ENCODE measurements around the gene F10.

The F10 gene

DNA sequence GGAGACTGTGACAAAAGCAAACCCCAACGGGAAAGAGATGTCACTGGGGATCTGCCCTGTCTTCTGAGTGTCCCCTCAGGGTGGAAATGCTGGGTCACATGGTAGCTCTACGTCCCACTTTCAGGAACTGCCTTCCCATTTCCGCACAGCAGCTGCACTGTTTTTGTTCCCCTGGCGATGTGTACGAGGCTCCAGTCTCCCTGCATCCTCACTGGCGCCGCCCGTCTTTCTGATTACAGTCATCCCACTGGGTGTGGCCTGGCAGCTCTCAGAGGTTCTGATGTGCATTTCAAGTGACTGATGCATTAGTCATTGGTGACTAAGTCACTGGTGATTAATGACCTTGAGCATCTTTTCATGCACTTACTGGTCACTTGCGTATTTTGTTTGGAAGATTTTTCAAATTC, 64.7 kb downstream of the F10 start:
- H3K36me3 ChIP-seq: peaks cover 31% of the 10 kb centered on the region
- H3K27me3 ChIP-seq: no peaks in the 10 kb centered on the region
- H3K9me3 ChIP-seq: no peaks in the 10 kb centered on the region
- H3K4me1 ChIP-seq (ENCODE audit: control insufficient read depth in 1 of 2, insufficient read depth in 1 of 2, low read depth in 1 of 2, low read length in 1 of 2): no peaks in the 10 kb centered on the region
- H3K27ac ChIP-seq: no peak overlapping the region
- no peak overlapping the region for H3K4me3 ChIP-seq (ENCODE audit: low read depth in 1 of 2, low read length in 1 of 2)
- TF ChIP-seq, protein P1, sequence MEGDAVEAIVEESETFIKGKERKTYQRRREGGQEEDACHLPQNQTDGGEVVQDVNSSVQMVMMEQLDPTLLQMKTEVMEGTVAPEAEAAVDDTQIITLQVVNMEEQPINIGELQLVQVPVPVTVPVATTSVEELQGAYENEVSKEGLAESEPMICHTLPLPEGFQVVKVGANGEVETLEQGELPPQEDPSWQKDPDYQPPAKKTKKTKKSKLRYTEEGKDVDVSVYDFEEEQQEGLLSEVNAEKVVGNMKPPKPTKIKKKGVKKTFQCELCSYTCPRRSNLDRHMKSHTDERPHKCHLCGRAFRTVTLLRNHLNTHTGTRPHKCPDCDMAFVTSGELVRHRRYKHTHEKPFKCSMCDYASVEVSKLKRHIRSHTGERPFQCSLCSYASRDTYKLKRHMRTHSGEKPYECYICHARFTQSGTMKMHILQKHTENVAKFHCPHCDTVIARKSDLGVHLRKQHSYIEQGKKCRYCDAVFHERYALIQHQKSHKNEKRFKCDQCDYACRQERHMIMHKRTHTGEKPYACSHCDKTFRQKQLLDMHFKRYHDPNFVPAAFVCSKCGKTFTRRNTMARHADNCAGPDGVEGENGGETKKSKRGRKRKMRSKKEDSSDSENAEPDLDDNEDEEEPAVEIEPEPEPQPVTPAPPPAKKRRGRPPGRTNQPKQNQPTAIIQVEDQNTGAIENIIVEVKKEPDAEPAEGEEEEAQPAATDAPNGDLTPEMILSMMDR (IDR thresholded peaks at IDR 0.05): no peak

DNA sequence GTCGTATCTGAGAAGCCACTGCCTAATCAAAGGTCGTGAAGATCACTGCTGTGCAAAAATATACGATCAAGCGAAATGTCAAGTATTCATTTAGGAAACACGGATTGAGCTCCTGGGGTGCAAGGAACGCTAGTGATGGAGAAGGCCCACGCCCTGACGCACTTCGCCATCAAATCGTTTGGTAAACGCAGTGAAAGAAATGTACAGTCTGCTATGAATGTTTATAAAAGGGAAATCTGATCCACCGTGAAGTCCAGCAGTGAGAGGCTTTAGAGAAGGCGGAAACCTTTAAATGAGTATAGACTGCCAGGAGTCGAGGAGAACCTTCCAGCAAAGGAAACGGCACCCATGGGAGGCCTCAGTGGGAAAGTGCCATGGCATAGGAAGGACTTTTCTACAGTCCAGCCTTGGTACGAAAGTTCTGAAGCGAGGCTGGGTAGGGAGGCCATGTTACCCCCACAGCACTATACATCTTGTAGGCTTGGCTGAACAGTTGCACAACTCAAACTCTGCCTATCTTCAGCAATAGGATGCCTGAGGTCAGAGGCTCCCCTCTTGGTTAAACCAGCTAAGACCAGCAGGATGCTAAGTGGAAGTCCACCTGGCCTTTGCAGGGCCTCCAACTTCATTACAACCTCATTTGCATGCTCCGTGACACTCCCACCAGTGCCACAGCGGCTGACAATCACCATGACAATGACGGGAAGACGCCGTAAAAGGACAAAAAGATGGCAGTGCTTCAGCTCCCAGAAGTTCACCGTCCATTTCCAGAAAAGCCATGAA, 65.5 kb downstream of the F10 start:
- Histone ChIP-seq H3K27ac (no peak overlapping the region), H3K4me3 (ENCODE audit: low read depth in 1 of 2, low read length in 1 of 2) (no peak overlapping the region), H3K4me1 (ENCODE audit: control insufficient read depth in 1 of 2, insufficient read depth in 1 of 2, low read depth in 1 of 2, low read length in 1 of 2) (no peaks in the 10 kb centered on the region), H3K9me3 (no peaks in the 10 kb centered on the region), H3K27me3 (no peaks in the 10 kb centered on the region), H3K36me3 (peaks cover 28% of the 10 kb centered on the region)
- TF ChIP-seq, protein P1 (IDR thresholded peaks at IDR 0.05): no peak

DNA sequence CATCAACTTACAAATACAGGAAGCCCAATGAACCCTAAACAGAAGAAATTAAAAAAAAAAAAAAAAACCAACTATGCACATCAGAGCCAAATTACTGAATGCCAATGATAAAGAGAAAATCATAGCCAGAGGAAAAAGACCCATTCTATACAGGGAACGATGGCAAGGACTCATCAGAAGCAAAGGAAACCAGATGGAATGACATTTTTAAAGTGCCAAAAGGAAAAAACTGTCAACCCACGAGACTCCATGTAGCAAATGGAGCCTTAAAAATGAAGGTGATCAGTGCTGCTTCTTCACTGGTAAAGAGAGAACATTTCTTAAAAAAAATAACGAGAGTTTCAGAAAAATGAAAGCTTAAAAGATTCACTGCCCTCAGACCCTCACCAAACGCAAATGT, 67.6 kb downstream of the F10 start:
- no peaks in the 10 kb centered on the region for H3K9me3 ChIP-seq
- H3K27ac ChIP-seq: no peak overlapping the region
- no peaks in the 10 kb centered on the region for H3K27me3 ChIP-seq
- TF ChIP-seq, protein P1 (IDR thresholded peaks at IDR 0.05): no peak
- peaks cover 3 to 4% of the 10 kb centered on the region in 2 experiments for H3K4me1 ChIP-seq (ENCODE audit: control insufficient read depth in 1 of 2, insufficient read depth in 1 of 2, low read depth in 1 of 2, low read length in 1 of 2)
- H3K36me3 ChIP-seq: peaks cover 24% of the 10 kb centered on the region
- H3K4me3 ChIP-seq (ENCODE audit: low read depth in 1 of 2, low read length in 1 of 2): no peak overlapping the region

DNA sequence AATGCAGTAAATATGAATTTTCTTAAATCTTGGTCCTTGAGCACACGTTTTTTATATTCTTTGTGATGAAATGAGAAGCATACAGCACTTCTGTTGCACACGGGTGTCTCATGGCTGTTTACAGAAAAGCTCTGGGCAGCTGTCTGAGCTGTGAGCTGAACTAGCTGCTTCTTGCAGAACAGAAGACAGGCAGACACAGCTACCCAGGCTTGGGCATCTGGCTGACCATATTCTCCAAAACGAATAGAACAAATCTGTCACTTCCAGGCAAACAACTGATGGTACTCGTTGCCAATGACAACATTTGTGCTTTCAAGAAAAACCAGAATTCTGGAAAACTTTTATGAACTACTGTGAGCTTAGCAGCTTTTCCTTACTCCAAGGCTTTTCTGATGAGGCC, 69.7 kb downstream of the F10 start:
- Histone ChIP-seq H3K4me3 (ENCODE audit: low read depth in 1 of 2, low read length in 1 of 2) (no peak overlapping the region), H3K27me3 (no peaks in the 10 kb centered on the region), H3K27ac (no peak overlapping the region), H3K9me3 (no peaks in the 10 kb centered on the region), H3K36me3 (peaks cover 33% of the 10 kb centered on the region), H3K4me1 (ENCODE audit: control insufficient read depth in 1 of 2, insufficient read depth in 1 of 2, low read depth in 1 of 2, low read length in 1 of 2) (peaks cover 6 to 9% of the 10 kb centered on the region in 2 experiments)
- TF ChIP-seq, protein P1 (IDR thresholded peaks at IDR 0.05): no peak

DNA sequence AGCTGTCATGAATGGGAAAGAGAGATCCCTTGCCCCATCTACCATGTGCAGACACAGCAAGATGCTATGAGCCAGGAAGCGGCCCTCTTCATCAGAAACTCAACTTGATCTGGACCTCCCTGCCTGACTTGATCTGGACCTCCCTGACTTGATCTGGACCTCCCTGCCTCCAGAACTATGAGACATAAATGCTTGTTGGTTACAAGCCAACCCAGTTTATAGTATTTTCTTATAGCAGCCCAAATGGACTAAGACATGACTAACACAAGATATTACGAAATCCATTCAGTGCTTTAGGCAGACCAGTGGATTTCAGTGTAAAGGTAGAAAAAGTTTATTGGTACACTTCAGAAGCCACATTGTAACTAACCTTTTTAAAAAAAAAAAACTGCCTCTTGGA, 70.3 kb downstream of the F10 start:
- Histone ChIP-seq H3K4me1 (ENCODE audit: control insufficient read depth in 1 of 2, insufficient read depth in 1 of 2, low read depth in 1 of 2, low read length in 1 of 2) (peaks cover 6 to 9% of the 10 kb centered on the region in 2 experiments), H3K27me3 (no peaks in the 10 kb centered on the region), H3K4me3 (ENCODE audit: low read depth in 1 of 2, low read length in 1 of 2) (no peak overlapping the region), H3K9me3 (no peaks in the 10 kb centered on the region), H3K27ac (no peak overlapping the region), H3K36me3 (peaks cover 39% of the 10 kb centered on the region)
- TF ChIP-seq, protein P1 (IDR thresholded peaks at IDR 0.05): no peak
